HepG2 (cell line): Measurements from ENCODE around the gene NFKB1. TPM values are rescaled to one million over a fixed set of nuclear protein-coding genes. Genes with fewer than 3 reads are reported as not detected.
A peak's percentile ranks its signal among the peaks of the same experiment; 100 is the strongest.

Experiments
- BHLHE40 ChIP-seq: IDR thresholded peaks from 2 replicates; pipeline ENCODE4 v1.6.1; 2011; ENCODE audit warnings: low read length, improper control_type of control experiment
- ELF3 ChIP-seq: IDR thresholded peaks from 2 replicates; pipeline ENCODE4 v1.6.1; 2016; ENCODE audit warnings: missing genetic modification reagents, missing compliant biosample characterization
- FIP1L1 ChIP-seq: fragments of 200-400 bp; formaldehyde crosslinking; IDR thresholded peaks from 2 replicates; pipeline ENCODE4 v1.6.1; 2018; ENCODE audit warnings: low read depth, mild to moderate bottlenecking, low read length, moderate library complexity, borderline replicate concordance; ENCODE audit not compliant: insufficient read depth
- FOXP4 ChIP-seq: sonication (generic); formaldehyde crosslinking; IDR thresholded peaks from 2 replicates; pipeline ENCODE4 v1.4.0; 2020; ENCODE audit warnings: missing genetic modification reagents
- GMEB1 ChIP-seq: sonication (generic); formaldehyde crosslinking; IDR thresholded peaks from 2 replicates; pipeline ENCODE4 v1.5.1; 2020; ENCODE audit warnings: missing genetic modification reagents, mild to moderate bottlenecking, borderline replicate concordance
- KDM5A ChIP-seq: fragments of 200-600 bp; sonication (generic); IDR thresholded peaks from 2 replicates; pipeline ENCODE4 v1.7.0; 2018; ENCODE audit warnings: antibody characterized with exemption, mild to moderate bottlenecking, low read length, borderline replicate concordance
- MED1 ChIP-seq: sonication (generic); formaldehyde crosslinking; IDR thresholded peaks from 2 replicates; pipeline ENCODE4 v1.4.0; 2020; ENCODE audit warnings: missing genetic modification reagents
- PAX8 ChIP-seq: sonication (generic); formaldehyde crosslinking; IDR thresholded peaks from 2 replicates; pipeline ENCODE4 v1.8.0; 2022; ENCODE audit warnings: mild to moderate bottlenecking, missing genetic modification reagents, borderline replicate concordance
- RXRB ChIP-seq: IDR thresholded peaks from 2 replicates; pipeline ENCODE4 v1.6.1; 2016; ENCODE audit warnings: borderline replicate concordance, missing genetic modification reagents, missing compliant biosample characterization
- SAP130 ChIP-seq: IDR thresholded peaks from 2 replicates; pipeline ENCODE4 v1.6.1; 2016; ENCODE audit warnings: low read depth
- SPEN ChIP-seq: sonication (generic); formaldehyde crosslinking; IDR thresholded peaks from 2 replicates; pipeline ENCODE4 v1.5.1; 2020; ENCODE audit warnings: low read depth, mild to moderate bottlenecking, missing genetic modification reagents
- TARDBP ChIP-seq: sonication (generic); formaldehyde crosslinking; IDR thresholded peaks from 2 replicates; pipeline ENCODE4 v1.8.0; 2022; ENCODE audit warnings: mild to moderate bottlenecking, missing genetic modification reagents
- ZNF292 ChIP-seq: sonication (generic); formaldehyde crosslinking; IDR thresholded peaks from 2 replicates; pipeline ENCODE4 v1.8.1; 2022; ENCODE audit warnings: mild to moderate bottlenecking, low read depth, missing genetic modification reagents, borderline replicate concordance
- ZNF30 ChIP-seq: sonication (generic); formaldehyde crosslinking; IDR thresholded peaks from 2 replicates; pipeline ENCODE4 v1.5.0; 2020; ENCODE audit warnings: mild to moderate bottlenecking, missing genetic modification reagents
- ZNF34 ChIP-seq: sonication (generic); formaldehyde crosslinking; IDR thresholded peaks from 2 replicates; pipeline ENCODE4 v1.4.0; 2020; ENCODE audit warnings: mild to moderate bottlenecking, missing genetic modification reagents, borderline replicate concordance
- ZNF468 ChIP-seq: sonication (generic); formaldehyde crosslinking; IDR thresholded peaks from 2 replicates; pipeline ENCODE4 v1.8.0; 2022; ENCODE audit warnings: mild to moderate bottlenecking, moderate library complexity, missing genetic modification reagents
- ZNF496 ChIP-seq: sonication (generic); formaldehyde crosslinking; IDR thresholded peaks from 2 replicates; pipeline ENCODE4 v1.8.1; 2023; ENCODE audit warnings: mild to moderate bottlenecking, moderate library complexity, missing genetic modification reagents; ENCODE audit not compliant: insufficient replicate concordance
- ZNF629 ChIP-seq: sonication (generic); formaldehyde crosslinking; conservative IDR thresholded peaks from 2 replicates; pipeline ENCODE4 v1.5.0; 2020; ENCODE audit warnings: missing genetic modification reagents
- ZNF644 ChIP-seq: IDR thresholded peaks from 2 replicates; pipeline ENCODE4 v1.6.1; 2016; ENCODE audit warnings: low read depth
- ZNF790 ChIP-seq: sonication (generic); formaldehyde crosslinking; IDR thresholded peaks from 2 replicates; pipeline ENCODE4 v1.8.0; 2022; ENCODE audit warnings: missing genetic modification reagents, mild to moderate bottlenecking, borderline replicate concordance
- polyA plus RNA-seq, 8 experiments: library from polyadenylated mRNA; depleted of rRNA in 3 of 8; stranded (reverse) in 7 of 8; unstranded in 1 of 8; fragments of >200 nt; fragmentation: Illumina TruSeq in 4 of 8; extraction: Trizol in 4 of 8; gene quantifications; 2 replicates each; pipeline versions ENCODE4 v1.2.1 to v1.2.3, GENCODE V29; 2011 to 2016; ENCODE audit warnings: low read depth in 4 of 8, missing spikeins in 1 of 8, mixed read lengths in 1 of 8; ENCODE audit not compliant: insufficient read depth in 1 of 8
- total RNA-seq, 5 experiments: library from RNA; depleted of rRNA; stranded (reverse); fragments of >200 nt; fragmentation: Illumina TruSeq; extraction: Trizol; gene quantifications; 2 replicates each; pipeline ENCODE4 v1.2.3, GENCODE V29; 2016; ENCODE audit warnings: low read depth in 1 of 5
- TF ChIP-seq, protein P1 (sequence below): sonication (generic); formaldehyde crosslinking; IDR thresholded peaks from 2 replicates; pipeline ENCODE4 v1.8.1; 2023; ENCODE audit warnings: missing genetic modification reagents, inconsistent platforms, borderline replicate concordance
- TF ChIP-seq, protein P2 (sequence below): sonication (generic); formaldehyde crosslinking; IDR thresholded peaks from 2 replicates; pipeline ENCODE4 v1.4.0; 2020; ENCODE audit warnings: mild to moderate bottlenecking, missing genetic modification reagents, borderline replicate concordance
- TF ChIP-seq, protein P3 (sequence below): sonication (generic); formaldehyde crosslinking; IDR thresholded peaks from 2 replicates; pipeline ENCODE4 v1.5.0; 2020; ENCODE audit warnings: missing genetic modification reagents, mild to moderate bottlenecking, borderline replicate concordance

The NFKB1 gene
- total and polyA plus RNA-seq, 2 of the 13 experiments (the other 11 are each of a cell fraction or from before 2014, with no cell fraction given) = 15.4 to 31.6 TPM

- TF ChIP-seq GMEB1 (CRISPR knock-in tag) (no peak), KDM5A (no peak), ZNF34 (CRISPR knock-in tag) (no peak), PAX8 (CRISPR knock-in tag) (no peak), ZNF468 (no peak), ZNF292 (CRISPR knock-in tag) (no peak), RXRB (CRISPR knock-in tag) (no peak), FIP1L1 (no peak), ELF3 (peak; percentile 36; the same call in 1 of the 2 replicates), ZNF644 (CRISPR knock-in tag) (0 out of 2 replicates have a peak, but pooled peaks have one; percentile 13), ZNF496 (CRISPR knock-in tag) (no peak), ZNF30 (no peak), ZNF790 (no peak), TARDBP (CRISPR knock-in tag) (no peak), SPEN (CRISPR knock-in tag) (no peak), SAP130 (CRISPR knock-in tag) (peak; percentile 35; the same call in 1 of the 2 replicates), MED1 (CRISPR knock-in tag) (0 out of 2 replicates have a peak, but pooled peaks have one; percentile 23), BHLHE40 (no peak), FOXP4 (CRISPR knock-in tag) (peak; percentile 67), ZNF629 (no peak)
- TF ChIP-seq, protein P1, sequence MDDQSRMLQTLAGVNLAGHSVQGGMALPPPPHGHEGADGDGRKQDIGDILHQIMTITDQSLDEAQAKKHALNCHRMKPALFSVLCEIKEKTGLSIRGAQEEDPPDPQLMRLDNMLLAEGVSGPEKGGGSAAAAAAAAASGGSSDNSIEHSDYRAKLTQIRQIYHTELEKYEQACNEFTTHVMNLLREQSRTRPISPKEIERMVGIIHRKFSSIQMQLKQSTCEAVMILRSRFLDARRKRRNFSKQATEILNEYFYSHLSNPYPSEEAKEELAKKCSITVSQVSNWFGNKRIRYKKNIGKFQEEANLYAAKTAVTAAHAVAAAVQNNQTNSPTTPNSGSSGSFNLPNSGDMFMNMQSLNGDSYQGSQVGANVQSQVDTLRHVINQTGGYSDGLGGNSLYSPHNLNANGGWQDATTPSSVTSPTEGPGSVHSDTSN (CRISPR knock-in tag) = no peak
- TF ChIP-seq, protein P2, sequence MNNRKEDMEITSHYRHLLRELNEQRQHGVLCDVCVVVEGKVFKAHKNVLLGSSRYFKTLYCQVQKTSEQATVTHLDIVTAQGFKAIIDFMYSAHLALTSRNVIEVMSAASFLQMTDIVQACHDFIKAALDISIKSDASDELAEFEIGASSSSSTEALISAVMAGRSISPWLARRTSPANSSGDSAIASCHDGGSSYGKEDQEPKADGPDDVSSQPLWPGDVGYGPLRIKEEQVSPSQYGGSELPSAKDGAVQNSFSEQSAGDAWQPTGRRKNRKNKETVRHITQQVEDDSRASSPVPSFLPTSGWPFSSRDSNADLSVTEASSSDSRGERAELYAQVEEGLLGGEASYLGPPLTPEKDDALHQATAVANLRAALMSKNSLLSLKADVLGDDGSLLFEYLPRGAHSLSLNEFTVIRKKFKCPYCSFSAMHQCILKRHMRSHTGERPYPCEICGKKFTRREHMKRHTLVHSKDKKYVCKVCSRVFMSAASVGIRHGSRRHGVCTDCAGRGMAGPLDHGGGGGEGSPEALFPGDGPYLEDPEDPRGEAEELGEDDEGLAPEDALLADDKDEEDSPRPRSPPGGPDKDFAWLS (CRISPR knock-in tag) = no peak
- TF ChIP-seq, protein P3, sequence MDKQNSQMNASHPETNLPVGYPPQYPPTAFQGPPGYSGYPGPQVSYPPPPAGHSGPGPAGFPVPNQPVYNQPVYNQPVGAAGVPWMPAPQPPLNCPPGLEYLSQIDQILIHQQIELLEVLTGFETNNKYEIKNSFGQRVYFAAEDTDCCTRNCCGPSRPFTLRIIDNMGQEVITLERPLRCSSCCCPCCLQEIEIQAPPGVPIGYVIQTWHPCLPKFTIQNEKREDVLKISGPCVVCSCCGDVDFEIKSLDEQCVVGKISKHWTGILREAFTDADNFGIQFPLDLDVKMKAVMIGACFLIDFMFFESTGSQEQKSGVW (CRISPR knock-in tag) = no peak
These were observed 2.2 kb downstream of the NFKB1 start (continued) for GRCh38 chr4:102503301-102503746.
